Brain pericyte (primary cell): ENCODE measurements around the gene TNNT3.
A peak's percentile ranks its signal among the peaks of the same experiment; 100 is the strongest.
"Not testable (repeated sequence)": the region's sequence is repeated elsewhere in the genome, so short reads cannot be mapped to it uniquely, and the experiment has no call there.

Experiments
- DNase-seq: peaks from one replicate; pipeline ENCODE4 v3.0.0-alpha.2; 2012; ENCODE audit warnings: low read depth, low spot score

Gene TNNT3

GRCh38 chr11:1919391-1920127 is at the start of gene TNNT3:
Gene TNNT3 (plus strand): TSS chr11:1919703. CDS start chr11:1922875, 3,172 bp downstream.
- no peak for DNase-seq

GRCh38 chr11:1870326-1870696 is 49.2 kb upstream of the TNNT3 start:
- DNase-seq = no peak

GRCh38 chr11:1870721-1871466 is 48.6 kb upstream of the TNNT3 start:
- no peak for DNase-seq

- no peak for DNase-seq
Measured at GRCh38 chr11:1871531-1871930, 48.0 kb upstream of the TNNT3 start.

GRCh38 chr11:1872267-1872985 is 47.1 kb upstream of the TNNT3 start:
- DNase-seq = no peak

- DNase-seq = peak; percentile 75
Measured at GRCh38 chr11:1873048-1873812, 46.3 kb upstream of the TNNT3 start.

- not testable (repeated sequence) for DNase-seq
Measured at GRCh38 chr11:1873813-1874150, 45.7 kb upstream of the TNNT3 start.

- not testable (repeated sequence) for DNase-seq
Measured at GRCh38 chr11:1874441-1875092, 44.9 kb upstream of the TNNT3 start.

GRCh38 chr11:1875093-1875850 is 44.2 kb upstream of the TNNT3 start:
- no peak for DNase-seq

- DNase-seq = not testable (repeated sequence)
Measured at GRCh38 chr11:1875851-1876301, 43.6 kb upstream of the TNNT3 start.

- peak; percentile 76 for DNase-seq
Measured at GRCh38 chr11:1876361-1877063, 43.0 kb upstream of the TNNT3 start.

- peak; percentile 67 for DNase-seq
Measured at GRCh38 chr11:1877211-1878136, 42.0 kb upstream of the TNNT3 start.

- DNase-seq = no peak
Measured at GRCh38 chr11:1878137-1879031, 41.1 kb upstream of the TNNT3 start.

- no peak for DNase-seq
Measured at GRCh38 chr11:1879342-1879940, 40.1 kb upstream of the TNNT3 start.

GRCh38 chr11:1879941-1880720 is 39.4 kb upstream of the TNNT3 start:
- DNase-seq = no peak

- DNase-seq = no peak
Measured at GRCh38 chr11:1880746-1881441, 38.6 kb upstream of the TNNT3 start.
